Transverse colon (tissue), 4 donors: ENCODE results near the gene SETD1A. TPM values are rescaled to one million over a fixed set of nuclear protein-coding genes. Genes with fewer than 3 reads are reported as not detected.

Experiments used
- DNase-seq: peaks from one replicate; pipeline ENCODE4 v3.0.0-alpha.2; 2019
- H3K27ac ChIP-seq, 4 donors: fragments of 200-600 bp; sonication (generic); 2 replicates each; pipeline ENCODE4 v1.5.1; 2016 to 2018; ENCODE audit warnings: inconsistent platforms in 4 of 4
- H3K27me3 ChIP-seq: fragments of 200-600 bp; sonication (generic); 2 replicates; pipeline ENCODE4 v1.5.1; 2017; ENCODE audit warnings: inconsistent platforms
- H3K36me3 ChIP-seq, 4 donors: fragments of 200-600 bp; sonication (generic); 2 replicates each; pipeline ENCODE4 v1.5.1; 2017 to 2019; ENCODE audit warnings: inconsistent platforms in 4 of 4
- H3K4me1 ChIP-seq, 4 donors: fragments of 200-600 bp; sonication (generic); 2 replicates each; pipeline ENCODE4 v1.5.1; 2017 to 2020; ENCODE audit warnings: inconsistent platforms in 4 of 4
- H3K4me3 ChIP-seq, 4 donors: fragments of 200-600 bp; sonication (generic); 1 replicate in 1 of 4; 2 replicates in 3 of 4; pipeline versions ENCODE4 v1.5.1 to v1.6.1; 2017 to 2019; ENCODE audit warnings: inconsistent platforms in 4 of 4
- H3K9me3 ChIP-seq, 2 donors: fragments of 200-600 bp; sonication (generic); 2 replicates each; pipeline ENCODE4 v1.5.1; 2017 to 2019; ENCODE audit warnings: inconsistent platforms in 2 of 2
- CTCF ChIP-seq, 5 experiments: fragments of 200-600 bp in 3 of 5; fragments of 450-650 bp in 2 of 5; sonication (generic) in 3 of 5; IDR thresholded peaks; 1 replicate in 2 of 5; 2 replicates in 3 of 5; pipeline ENCODE4 v1.5.1; 2016 to 2017; ENCODE audit warnings: antibody characterized with exemption in 5 of 5, inconsistent platforms in 3 of 5, mild to moderate bottlenecking in 2 of 5, moderate library complexity in 1 of 5
- EP300 ChIP-seq: sonication (generic); formaldehyde crosslinking; IDR thresholded peaks from one replicate; pipeline ENCODE4 v1.6.1; 2017; ENCODE audit warnings: antibody characterized with exemption, low read depth
- POLR2A ChIP-seq: fragments of 450-650 bp; IDR thresholded peaks from one replicate; pipeline ENCODE4 v1.6.1; 2016; ENCODE audit warnings: antibody characterized with exemption, mild to moderate bottlenecking, moderate library complexity
- POLR2AphosphoS5 ChIP-seq, 3 donors: sonication (generic); formaldehyde crosslinking; IDR thresholded peaks; one replicate each; pipeline ENCODE4 v1.6.1; 2016; ENCODE audit warnings: antibody characterized with exemption in 3 of 3
- WGBS, 2 donors: methylation state at CpG; one replicate each; pipeline ENCODE4 v1.1.5; 2018; ENCODE audit warnings: low coverage in 1 of 2; 5-methylcytosine and 5-hydroxymethylcytosine counted together
- in situ Hi-C, 4 donors: fragments of 200-750 bp; cut with MboI; loops; one replicate each; pipeline versions ENCODE4 v1.15.0 to v1.15.1; 2017; ENCODE audit warnings: low sequenced_read_pairs in 3 of 4, low pct_ligation_motif_present in 1 of 4, low pct_unique_long_range_greater_than_20kb in 1 of 4
- intact Hi-C: fragments of 100-400 bp; cut with DNase I; formaldehyde crosslinking; loops from one replicate; pipeline ENCODE4 v1.15.1; 2023; ENCODE audit warnings: low total_unique reads
- total RNA-seq, 4 donors: library from RNA; depleted of rRNA; stranded (reverse); fragments of >200 nt; gene quantifications; one replicate each; pipeline ENCODE4 v1.1.0, GENCODE V29; 2016

SETD1A gene
- total RNA-seq, 4 donors from 2014 or later, result 5.3 to 37.0 (median 10.8) TPM

GRCh38 chr16:30974348-30974747 lies 16.8 kb downstream of the SETD1A start:
- no peak for TF ChIP-seq POLR2AphosphoS5 (IDR thresholded peaks at IDR 0.05)
- no peak for TF ChIP-seq POLR2A
- no peak for TF ChIP-seq CTCF (IDR thresholded peaks at IDR 0.05)
- TF ChIP-seq EP300, result no peak
- no peak overlapping the region for H3K4me3 ChIP-seq
- in situ Hi-C loops, result loop anchor here in 1 of 4 donors (25.0 kb wide), 1 partner anchor 738 kb away; a partner anchor contains a TSS

GRCh38 chr16:30976486-30976885 lies 18.9 kb downstream of the SETD1A start:
- Histone ChIP-seq H3K27me3 (no peaks in the 10 kb centered on the region), H3K4me3 (no peak overlapping the region), H3K4me1 (no peaks in the 10 kb centered on the region), H3K27ac (no peak overlapping the region), H3K9me3 (no peaks in the 10 kb centered on the region), H3K36me3 (peaks cover 0 to 57% (median 22%) of the 10 kb centered on the region in 4 donors)
- no peak for DNase-seq
- TF ChIP-seq POLR2AphosphoS5 (IDR thresholded peaks at IDR 0.05) (no peak), CTCF (IDR thresholded peaks at IDR 0.05) (no peak), POLR2A (no peak), EP300 (no peak)
- 79% methylated on average over 4 of the region's 4 CpGs for WGBS, 2 donors
- in situ Hi-C loops (loop anchor here in 3 of 4 donors (25.0 kb wide), 4 partner anchors 186 to 886 kb away; partner anchors contain the start of genes COX6A2 (in 2 of the 3), ZNF267 (in 2 of the 3), ZNF843 (in 2 of the 3) and ARMC5 (in 1 of the 3)), intact Hi-C loops (no loop called here)

More at GRCh38 chr16:30974348-30974747, 16.8 kb downstream of the SETD1A start:
- no peak overlapping the region for H3K27ac ChIP-seq
- H3K9me3 ChIP-seq, result no peaks in the 10 kb centered on the region
- no peak for DNase-seq
- WGBS, 2 donors, result 95% methylated on average over 4 to 6 of the region's 6 CpGs
- H3K27me3 ChIP-seq, result no peaks in the 10 kb centered on the region
- intact Hi-C loops, result no loop called here
- H3K36me3 ChIP-seq, result peaks cover 0 to 65% (median 25%) of the 10 kb centered on the region in 4 donors
- no peaks in the 10 kb centered on the region for H3K4me1 ChIP-seq

- WGBS, 2 donors, result 86% methylated on average over 17 of the region's 17 CpGs; no CpG with 5 or more reads in 1 of the 2 donors
- H3K4me3 ChIP-seq, result no peak overlapping the region
- H3K36me3 ChIP-seq, result peaks cover 0 to 47% (median 17%) of the 10 kb centered on the region in 4 donors
- no peak for DNase-seq
- in situ Hi-C loops, result loop anchor here in 3 of 4 donors (25.0 kb wide), 4 partner anchors 185 to 885 kb away; partner anchors contain the start of genes COX6A2 (in 2 of the 3), ZNF267 (in 2 of the 3), ZNF843 (in 2 of the 3) and ARMC5 (in 1 of the 3)
- H3K27ac ChIP-seq, result no peak overlapping the region
- H3K9me3 ChIP-seq, result no peaks in the 10 kb centered on the region
- TF ChIP-seq CTCF (IDR thresholded peaks at IDR 0.05) (no peak), POLR2AphosphoS5 (IDR thresholded peaks at IDR 0.05) (no peak), EP300 (no peak), POLR2A (no peak)
- no peaks in the 10 kb centered on the region for H3K4me1 ChIP-seq
- intact Hi-C loops, result no loop called here
- no peaks in the 10 kb centered on the region for H3K27me3 ChIP-seq
Observed at GRCh38 chr16:30977502-30977901, 19.9 kb downstream of the SETD1A start.

- 93% methylated on average over 54 of the region's 62 CpGs; no CpG with 5 or more reads in 1 of the 2 donors for WGBS, 2 donors
- Histone ChIP-seq H3K27me3 (no peaks in the 10 kb centered on the region), H3K4me3 (no peak overlapping the region), H3K9me3 (no peaks in the 10 kb centered on the region), H3K27ac (no peak overlapping the region), H3K36me3 (peaks cover 0 to 32% (median 10%) of the 10 kb centered on the region in 4 donors), H3K4me1 (no peaks in the 10 kb centered on the region)
- in situ Hi-C loops (loop anchor here (10.0 to 25.0 kb wide), 6 partner anchors 115 to 885 kb away; partner anchors contain the start of genes COX6A2 (in 2 of the 4), ZNF267 (in 2 of the 4), ZNF843 (in 2 of the 4) and ARMC5 (in 1 of the 4)), intact Hi-C loops (no loop called here)
- no peak for DNase-seq
- TF ChIP-seq POLR2AphosphoS5 (IDR thresholded peaks at IDR 0.05), result no peak
- TF ChIP-seq CTCF (IDR thresholded peaks at IDR 0.05), result no peak
- TF ChIP-seq EP300, result no peak
- no peak for TF ChIP-seq POLR2A
Observed at GRCh38 chr16:30979170-30980022, 21.8 kb downstream of the SETD1A start.
